CD4-positive, alpha-beta T cell (primary cell): Measurements from ENCODE around the gene CACNA2D4. TPM values are rescaled to one million over a fixed set of nuclear protein-coding genes. Genes with fewer than 3 reads are reported as not detected.
A peak's percentile ranks its signal among the peaks of the same experiment; 100 is the strongest.
"Not testable (repeated sequence)": the region's sequence is repeated elsewhere in the genome, so short reads cannot be mapped to it uniquely, and the experiment has no call there.

Experiments
- ATAC-seq: fragments of 200-7000 bp; cut with Tn5 transposase; one replicate; pipeline ENCODE4 v1.10.0; 2022; ENCODE audit warnings: mild to moderate bottlenecking; ENCODE audit not compliant: poor library complexity
- CTCF ChIA-PET: fragments of 350-600 bp; sonication (Branson Sonifier 250); formaldehyde crosslinking; loops from one replicate; lab custom pipeline; 2021; ENCODE audit warnings: antibody characterized with exemption, inconsistent platforms; lab: Charles Lee
- POLR2A ChIA-PET: fragments of 350-600 bp; sonication (Branson Sonifier 250); formaldehyde crosslinking; loops from one replicate; lab custom pipeline; 2021; ENCODE audit warnings: antibody characterized with exemption, inconsistent platforms; lab: Charles Lee
- DNase-seq, 14 experiments: peaks; one replicate each; pipeline ENCODE4 v3.0.0-alpha.2; 2013 to 2020; ENCODE audit warnings: mixed read lengths in 2 of 14
- H3K27ac ChIP-seq, 2 donors: one replicate each; pipeline versions ENCODE4 v1.5.1 to v1.7.0; 2013; ENCODE audit warnings: low read length in 2 of 2, low read depth in 1 of 2, mild to moderate bottlenecking in 1 of 2
- H3K27me3 ChIP-seq, 2 experiments: 1 replicate in 1 of 2; 2 replicates in 1 of 2; pipeline versions ENCODE4 v1.6.1 to v1.7.0; 2013; ENCODE audit warnings: low read length in 2 of 2, control low read depth in 1 of 2, mild to moderate bottlenecking in 1 of 2, moderate library complexity in 1 of 2; ENCODE audit not compliant: insufficient read depth in 2 of 2, control insufficient read depth in 1 of 2
- H3K36me3 ChIP-seq: one replicate; pipeline ENCODE4 v1.6.1; 2013; ENCODE audit warnings: low read length, control low read depth; ENCODE audit not compliant: insufficient read depth
- H3K4me1 ChIP-seq: one replicate; pipeline ENCODE4 v1.6.1; 2013; ENCODE audit warnings: low read length, control low read depth; ENCODE audit not compliant: insufficient read depth
- H3K4me3 ChIP-seq: one replicate; pipeline ENCODE4 v1.5.1; 2013; ENCODE audit warnings: mild to moderate bottlenecking, low read length, moderate library complexity
- H3K9me3 ChIP-seq, 2 experiments: 1 replicate in 1 of 2; 2 replicates in 1 of 2; pipeline versions ENCODE4 v1.6.1 to v1.7.0; 2013; ENCODE audit warnings: low read length in 2 of 2, mild to moderate bottlenecking in 2 of 2, control low read depth in 1 of 2, moderate library complexity in 1 of 2; ENCODE audit not compliant: control insufficient read depth in 1 of 2, insufficient read depth in 1 of 2
- H3K27ac Mint-ChIP-seq: one replicate; pipeline ENCODE4 v1.8.0; 2020; ENCODE audit warnings: mixed read lengths
- H3K27me3 Mint-ChIP-seq: one replicate; pipeline ENCODE4 v1.8.0; 2021; ENCODE audit warnings: mixed read lengths
- H3K36me3 Mint-ChIP-seq: one replicate; pipeline ENCODE4 v1.8.0; 2021; ENCODE audit warnings: low read depth, mixed read lengths
- H3K4me1 Mint-ChIP-seq: one replicate; pipeline ENCODE4 v1.8.0; 2021; ENCODE audit warnings: low read depth, mixed read lengths
- H3K4me3 Mint-ChIP-seq: one replicate; pipeline ENCODE4 v1.8.0; 2020; ENCODE audit warnings: mild to moderate bottlenecking, mixed read lengths
- H3K9me3 Mint-ChIP-seq: one replicate; pipeline ENCODE4 v1.8.0; 2020; ENCODE audit warnings: mixed read lengths
- CTCF ChIP-seq: fragments of 200-600 bp; IDR thresholded peaks from one replicate; pipeline ENCODE4 v1.8.0; 2022; ENCODE audit warnings: antibody characterized with exemption, mild to moderate bottlenecking
- intact Hi-C, 2 experiments: fragments of 100-400 bp; cut with DNase I in 1 of 2; cut with micrococcal nuclease in 1 of 2; formaldehyde crosslinking; loops; one replicate each; pipeline versions ENCODE4 v1.15.1 to v1.9.0; 2023 to 2025; cut with DNase I, micrococcal nuclease
- total RNA-seq, 174 experiments: library from RNA in 2 of 174; stranded (reverse) in 2 of 174; gene quantifications; one replicate each; pipeline ENCODE4 v1.2.3 and lab custom pipeline; 2021 to 2026

Gene CACNA2D4
- total RNA-seq, 2 experiments from 2014 or later, result 10.5 to 11.3 TPM

- no peak overlapping the region for H3K4me3 Mint-ChIP-seq
- intact Hi-C loops, result no loop called here
- H3K36me3 ChIP-seq, result peaks cover 59% of the 10 kb centered on the region
- H3K27me3 Mint-ChIP-seq, result no peaks in the 10 kb centered on the region
- H3K27me3 ChIP-seq, result no peaks in the 10 kb centered on the region
- peaks cover 92% of the 10 kb centered on the region for H3K36me3 Mint-ChIP-seq
- H3K4me3 ChIP-seq, result no peak overlapping the region
- ChIA-PET POLR2A (interaction anchor here (0.6 kb wide), 1 partner anchor 152 kb away, joined by 3 read pairs; no protein-coding TSS in a partner anchor), CTCF (no interaction called here)
- DNase-seq (no peak), ATAC-seq (no peak)
- no peaks in the 10 kb centered on the region for H3K4me1 Mint-ChIP-seq
- no peaks in the 10 kb centered on the region for H3K9me3 ChIP-seq
- H3K27ac Mint-ChIP-seq, result no peak overlapping the region
- no peaks in the 10 kb centered on the region for H3K9me3 Mint-ChIP-seq
- no peak overlapping the region for H3K27ac ChIP-seq
- H3K4me1 ChIP-seq, result no peaks in the 10 kb centered on the region
- TF ChIP-seq CTCF, result no peak
Observed at GRCh38 chr12:1946296-1946695, 27.8 kb upstream of the CACNA2D4 start.

- H3K4me1 Mint-ChIP-seq, CTCF ChIA-PET: not testable (repeated sequence)
- peaks cover 53% of the 10 kb centered on the region for H3K36me3 ChIP-seq
Observed at GRCh38 chr12:1945502-1945901, 27.1 kb upstream of the CACNA2D4 start.

GRCh38 chr12:1939801-1940607 is 21.6 kb upstream of the CACNA2D4 start:
- no peak overlapping the region for H3K27ac Mint-ChIP-seq
- ATAC-seq, result peak; percentile 100

More at GRCh38 chr12:1945502-1945901, 27.1 kb upstream of the CACNA2D4 start:
- H3K27ac Mint-ChIP-seq, H3K9me3 ChIP-seq, H3K27ac ChIP-seq, intact Hi-C loops, H3K4me3 ChIP-seq, POLR2A ChIA-PET, H3K4me3 Mint-ChIP-seq, H3K9me3 Mint-ChIP-seq, DNase-seq, ATAC-seq, H3K27me3 ChIP-seq, H3K4me1 ChIP-seq, H3K27me3 Mint-ChIP-seq: not testable (repeated sequence)
- H3K36me3 Mint-ChIP-seq, result peaks cover 92% of the 10 kb centered on the region

More at GRCh38 chr12:1939801-1940607, 21.6 kb upstream of the CACNA2D4 start:
- Mint-ChIP-seq H3K9me3 (no peaks in the 10 kb centered on the region), H3K36me3 (peaks cover 57% of the 10 kb centered on the region), H3K4me3 (no peak overlapping the region), H3K4me1 (peaks cover 6% of the 10 kb centered on the region), H3K27me3 (no peaks in the 10 kb centered on the region)
- peak overlapping the region in 1 of 2 donors; percentile 38 for H3K27ac ChIP-seq
- H3K4me1 ChIP-seq, result peaks cover 6% of the 10 kb centered on the region
- ChIA-PET POLR2A (interaction anchor here (0.8 to 1.8 kb wide), 12 partner anchors 15 to 306 kb away, joined by 3 to 50 read pairs (median 5); partner anchors contain the start of gene DCP1B), CTCF (interaction anchor here (0.6 to 3.9 kb wide), 36 partner anchors 9 to 822 kb away, joined by 3 to 122 read pairs (median 4); no protein-coding TSS in a partner anchor)
- H3K36me3 ChIP-seq, result peaks cover 20% of the 10 kb centered on the region
- no peak overlapping the region for H3K4me3 ChIP-seq
- TF ChIP-seq CTCF, result peak; percentile 96
- no peaks in the 10 kb centered on the region for H3K27me3 ChIP-seq
- DNase-seq, result peak; percentile 83 to 97 (median 91)
- no peaks in the 10 kb centered on the region for H3K9me3 ChIP-seq
- intact Hi-C loops, result loop anchor here (1.0 to 5.0 kb wide), 4 partner anchors 97 to 306 kb away; no protein-coding TSS in a partner anchor
